Activated T-helper 1 cell treated with anti-CD3 and anti-CD28 coated beads, Interleukin-2, amount 50 U/mL, for 16 hours (primary cell): ENCODE data around the gene VPS26C.
"Not testable (repeated sequence)": the region's sequence is repeated elsewhere in the genome, so short reads cannot be mapped to it uniquely, and the experiment has no call there.

Source experiments
- DNase-seq, 2 donors: peaks; one replicate each; pipeline ENCODE4 v3.0.0-alpha.2; 2020; ENCODE audit warnings: low read depth in 1 of 2, low spot score in 1 of 2

Gene VPS26C

DNA sequence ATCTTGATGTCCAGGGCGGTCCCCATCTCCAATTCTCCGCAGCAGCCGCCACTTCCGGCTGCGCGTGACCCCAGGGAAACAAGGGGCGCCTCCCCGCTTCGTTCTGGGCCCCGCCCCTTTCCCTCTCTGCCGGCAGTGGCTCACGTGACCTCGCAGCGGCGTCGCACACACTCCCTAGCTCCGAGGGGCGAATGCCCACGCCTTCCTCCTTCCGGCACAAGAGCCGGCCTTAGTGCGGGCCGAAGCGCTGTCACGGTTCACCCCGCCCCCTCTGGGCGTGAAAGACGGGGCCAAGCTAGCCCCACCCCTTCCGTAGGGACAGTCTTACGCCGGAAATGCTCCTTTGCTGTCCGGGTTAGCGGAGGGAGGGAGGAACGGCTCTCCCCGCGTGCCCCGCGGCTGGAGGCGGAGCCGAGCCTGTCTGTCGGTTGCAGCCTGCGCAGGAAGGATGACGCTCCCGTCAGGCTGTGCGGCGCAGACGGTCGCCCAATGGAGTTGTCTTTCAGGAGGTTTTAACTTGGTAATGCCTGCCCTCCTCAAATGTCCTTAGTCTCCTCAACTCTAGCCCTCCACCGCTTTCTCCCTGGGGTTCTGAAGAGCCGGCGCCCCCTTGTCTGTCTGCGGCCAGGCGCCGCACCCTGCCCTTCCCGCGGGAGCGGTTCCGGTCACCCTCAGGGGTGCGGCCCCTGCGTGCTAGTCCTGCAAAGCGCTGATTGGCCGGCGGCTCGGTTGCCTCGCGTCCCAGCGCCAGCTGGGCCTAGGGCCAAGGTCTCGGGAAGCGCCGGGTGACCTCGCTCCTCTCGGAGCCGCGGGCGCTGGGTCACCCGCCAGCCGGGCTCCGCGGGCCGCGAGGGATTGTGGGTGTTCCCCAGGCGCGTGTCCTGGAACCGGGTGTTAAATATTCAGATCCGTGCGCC is at the start of gene VPS26C:
VPS26C (minus strand) TSS at position 66 of the 917 bp plus-strand sequence; CDS start at position 26, 40 bp downstream.
- peak; percentile 91 to 96 for DNase-seq

DNA sequence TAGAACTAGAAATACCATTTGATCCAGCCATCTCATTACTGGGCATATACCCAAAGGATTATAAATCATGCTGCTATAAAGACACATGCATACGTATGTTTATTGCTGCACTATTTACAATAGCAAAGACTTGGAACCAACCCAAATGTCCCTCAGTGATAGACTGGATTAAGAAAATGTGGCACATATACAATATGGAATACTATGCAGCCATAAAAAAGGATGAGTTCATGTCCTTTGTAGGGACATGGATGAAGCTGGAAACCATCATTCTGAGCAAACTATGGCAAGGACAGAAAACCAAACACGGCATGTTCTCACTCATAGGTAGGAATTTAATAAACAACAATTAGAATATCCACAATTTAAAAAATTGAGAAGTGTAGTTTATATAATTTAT is 48.9 kb upstream of the VPS26C start:
- not testable (repeated sequence) for DNase-seq

DNA sequence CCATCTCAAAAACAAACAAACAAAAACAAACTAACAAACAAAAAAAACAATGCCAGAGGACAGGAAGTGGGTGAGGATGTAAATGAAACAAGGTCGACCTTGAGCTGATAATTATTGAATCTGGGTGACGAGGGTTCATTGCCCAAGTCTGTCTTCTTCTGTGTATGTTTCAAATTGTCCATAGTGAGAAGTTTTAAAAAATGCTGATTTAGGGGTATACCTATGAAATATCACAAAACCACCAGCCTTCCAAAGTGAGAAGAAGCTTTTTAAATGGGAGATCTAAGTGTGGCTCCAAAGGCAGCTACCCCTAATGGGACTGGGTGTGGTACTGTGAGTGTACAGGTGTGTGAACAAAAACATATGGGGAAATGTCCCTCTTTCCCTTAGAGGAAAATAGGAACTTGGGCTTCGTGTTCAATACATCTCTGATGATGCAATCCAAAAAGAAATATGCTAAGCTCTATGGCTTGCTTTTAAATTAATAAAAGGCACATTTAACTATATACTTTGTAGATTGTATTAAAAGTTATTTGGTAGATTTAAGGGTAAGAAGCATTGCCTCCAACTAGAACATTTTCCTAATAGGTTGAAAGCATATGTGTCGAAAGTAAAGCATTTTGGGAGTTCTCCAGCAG is 33.1 kb upstream of the VPS26C start:
- DNase-seq, result no peak

DNA sequence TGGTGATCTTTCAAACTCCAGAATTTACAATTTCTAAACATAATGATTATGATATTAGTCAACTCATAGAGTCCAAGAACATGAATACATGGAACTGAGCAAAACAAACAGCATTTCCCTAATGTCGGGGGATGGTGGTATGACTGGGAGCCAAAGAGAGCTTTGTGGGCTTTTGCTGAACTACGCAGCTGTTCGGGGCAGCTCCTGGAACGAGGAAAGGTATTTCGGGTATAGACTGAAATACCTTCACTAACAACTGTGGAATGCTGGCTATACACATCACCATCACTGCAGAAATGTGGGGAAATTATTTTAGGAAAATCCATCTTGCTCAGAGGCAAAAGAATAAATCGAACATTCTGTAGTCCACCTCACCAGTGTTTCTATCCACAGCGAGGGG is 30.2 kb upstream of the VPS26C start:
- DNase-seq, result no peak

DNA sequence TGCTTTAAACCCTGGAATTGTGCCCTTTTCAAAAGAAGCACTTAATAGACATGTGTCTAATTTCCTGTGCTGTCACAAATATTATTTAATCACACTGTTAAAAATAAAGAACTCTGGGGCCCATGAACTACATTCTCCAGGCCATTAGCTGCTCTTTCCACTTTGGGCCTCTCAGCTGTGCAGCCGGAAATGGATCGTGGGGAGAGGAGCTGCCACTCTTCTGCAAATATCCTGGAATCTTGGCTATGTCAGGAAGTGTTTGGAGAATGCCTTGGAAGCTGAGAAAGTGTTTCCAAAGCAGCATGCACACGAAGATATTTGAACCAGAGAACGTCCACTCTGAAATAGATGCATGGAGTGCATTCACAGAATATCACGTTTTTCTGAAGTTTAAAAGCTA is 27.5 kb upstream of the VPS26C start:
- no peak for DNase-seq

DNA sequence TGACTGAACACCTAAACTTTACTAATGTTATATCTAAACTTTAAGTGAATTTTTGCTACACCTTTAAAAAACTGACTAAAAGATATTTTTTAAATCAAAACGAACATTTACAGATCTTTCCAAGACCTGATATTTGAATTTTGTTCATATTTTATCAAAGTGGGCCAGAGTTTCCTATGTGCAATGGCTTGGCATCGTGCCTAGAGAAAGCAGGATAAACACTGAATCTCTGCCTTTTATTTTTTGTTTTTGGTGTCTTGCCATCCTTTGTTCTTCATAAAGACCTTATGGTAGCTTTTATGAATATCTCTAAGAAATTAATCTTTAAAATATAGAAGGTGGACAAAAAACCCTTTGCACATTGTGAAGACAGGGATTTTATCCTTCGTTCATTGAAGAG is 25.8 kb upstream of the VPS26C start:
- DNase-seq, result no peak

DNA sequence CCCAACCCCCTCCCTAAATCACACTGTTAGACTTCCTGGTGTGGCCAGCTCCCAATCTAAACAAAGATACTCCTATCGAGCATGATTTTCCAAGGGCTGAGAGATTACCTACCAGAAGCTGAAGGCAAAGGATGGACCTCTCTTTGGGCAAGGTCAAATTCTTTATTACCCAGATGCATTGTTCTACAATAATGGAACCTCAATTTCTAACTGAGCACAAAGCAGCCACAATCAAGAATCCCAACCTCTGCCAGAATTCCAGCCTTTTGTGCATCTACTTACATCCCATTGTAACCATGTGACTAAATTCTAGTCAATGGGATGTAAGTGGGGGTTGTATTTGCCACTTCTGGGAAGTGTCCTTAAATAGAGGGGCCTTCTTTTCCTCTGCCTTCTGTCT is 24.9 kb upstream of the VPS26C start:
- DNase-seq, result no peak

DNA sequence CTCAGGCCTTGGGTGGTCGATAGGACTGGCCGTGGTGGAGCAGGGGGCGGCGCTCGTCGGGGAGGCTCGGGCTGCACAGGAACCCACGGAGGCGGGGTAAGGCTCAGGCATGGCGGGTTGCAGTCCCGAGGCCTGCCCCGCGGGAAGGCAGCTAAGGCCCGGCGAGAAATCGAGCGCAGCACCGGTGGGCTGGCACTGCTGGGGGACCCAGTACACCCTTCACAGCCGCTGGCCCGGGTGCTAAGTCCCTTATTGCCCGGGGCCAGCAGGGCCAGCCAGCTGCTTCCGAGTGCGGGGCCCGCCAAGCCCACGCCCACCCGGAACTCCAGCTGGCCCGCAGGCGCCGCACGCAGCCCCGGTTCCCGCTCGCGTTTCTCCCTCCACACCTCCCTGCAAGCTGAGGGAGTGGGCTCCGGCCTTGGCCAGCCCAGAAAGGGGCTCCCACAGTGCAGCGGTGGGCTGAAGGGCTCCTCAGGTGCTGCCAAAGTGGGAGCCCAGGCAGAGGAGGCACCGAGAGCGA is 16.1 kb upstream of the VPS26C start:
- not testable (repeated sequence) for DNase-seq

DNA sequence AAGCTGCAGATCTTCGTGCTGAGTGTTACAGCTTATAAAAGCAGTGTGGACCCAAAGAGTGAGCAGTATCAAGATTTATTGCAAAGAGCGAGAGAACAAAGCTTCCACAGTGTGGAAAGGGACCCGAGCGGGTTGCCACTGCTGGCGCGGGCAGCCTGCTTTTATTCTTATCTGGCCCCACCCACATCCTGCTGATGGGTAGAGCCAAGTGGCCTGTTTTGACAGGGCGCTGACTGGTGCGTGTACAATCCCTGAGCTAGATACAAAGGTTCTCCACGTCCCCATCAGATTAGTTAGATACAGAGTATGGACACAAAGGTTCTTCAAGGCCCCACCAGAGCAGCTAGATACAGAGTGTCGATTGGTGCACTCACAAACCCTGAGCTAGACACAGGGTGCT is 15.5 kb upstream of the VPS26C start:
- not testable (repeated sequence) for DNase-seq

DNA sequence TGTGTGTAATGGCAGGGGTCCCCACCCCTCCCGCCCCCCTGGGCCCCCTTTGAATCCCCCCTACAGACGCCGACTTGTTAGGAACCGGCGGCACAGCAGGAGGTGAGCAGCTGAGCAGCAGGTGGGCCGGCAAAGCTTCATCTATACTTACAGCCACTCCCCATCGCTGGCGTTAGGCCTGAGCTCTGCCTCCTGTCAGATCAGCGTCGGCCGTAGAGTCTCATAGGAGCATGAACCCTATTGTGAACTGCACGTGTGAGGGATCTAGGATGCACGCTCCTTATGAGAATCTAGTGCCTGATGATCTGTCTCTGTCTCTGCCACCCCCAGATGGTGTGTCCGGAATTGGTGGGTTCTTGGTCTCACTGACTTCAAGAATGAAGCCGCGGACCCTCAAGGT is 14.9 kb upstream of the VPS26C start:
- no peak for DNase-seq

DNA sequence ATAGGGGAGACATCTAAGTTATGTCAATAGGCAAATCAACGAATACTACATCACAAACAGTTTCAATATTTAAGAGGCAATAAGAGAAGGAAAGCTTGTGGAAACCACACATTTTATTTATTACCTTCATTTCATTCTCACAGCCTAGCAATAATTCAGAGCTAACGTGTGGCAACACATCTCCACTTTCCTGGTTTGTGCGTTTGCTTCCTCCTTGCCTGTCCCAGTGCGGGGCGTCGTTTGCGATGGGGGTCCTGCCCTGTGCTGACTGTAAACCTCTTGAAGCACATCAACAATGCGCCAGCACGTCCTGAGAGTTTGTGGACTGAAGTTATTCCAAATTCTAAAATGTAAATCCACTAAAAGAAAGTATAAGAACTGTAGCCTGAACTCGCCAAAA is 14.4 kb upstream of the VPS26C start:
- no peak for DNase-seq

DNA sequence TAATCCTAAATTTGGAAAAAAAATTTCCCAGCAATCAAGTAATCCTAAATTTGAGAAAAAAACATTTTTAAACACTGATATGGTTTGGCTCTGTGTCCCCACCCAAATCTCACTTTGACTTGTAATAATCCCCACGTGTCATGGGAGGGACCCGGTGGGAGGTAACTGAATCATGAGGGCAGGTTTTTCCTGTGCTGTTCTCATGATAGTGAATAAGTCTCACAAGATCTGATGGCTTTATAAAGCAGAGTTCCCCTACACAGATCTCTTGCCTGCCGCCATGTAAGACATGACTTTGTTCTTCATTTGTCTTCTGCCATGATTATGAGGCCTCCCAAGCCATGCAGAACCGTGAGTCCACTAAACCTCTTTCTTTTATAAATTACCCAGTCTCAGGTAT is 12.1 kb upstream of the VPS26C start:
- not testable (repeated sequence) for DNase-seq

DNA sequence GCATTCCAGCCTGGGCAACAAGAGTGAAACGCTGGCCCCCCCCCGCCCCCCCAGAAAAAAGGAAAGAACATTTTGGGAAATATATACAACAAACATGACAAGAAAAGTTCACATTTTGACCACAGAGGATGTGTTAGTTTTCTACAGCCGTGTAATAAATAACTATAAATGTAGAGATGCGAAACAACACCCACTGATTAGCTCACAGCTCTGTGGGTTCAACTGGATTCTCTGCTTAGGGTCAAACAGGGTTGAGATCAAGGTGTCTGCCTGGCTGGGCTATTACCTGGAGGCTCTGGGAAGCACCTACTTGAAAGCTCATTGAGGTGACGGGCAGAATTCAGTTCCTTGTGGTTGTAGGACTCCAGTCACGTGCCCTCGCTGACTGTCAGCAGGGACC is 11.1 kb upstream of the VPS26C start:
- DNase-seq, result no peak

DNA sequence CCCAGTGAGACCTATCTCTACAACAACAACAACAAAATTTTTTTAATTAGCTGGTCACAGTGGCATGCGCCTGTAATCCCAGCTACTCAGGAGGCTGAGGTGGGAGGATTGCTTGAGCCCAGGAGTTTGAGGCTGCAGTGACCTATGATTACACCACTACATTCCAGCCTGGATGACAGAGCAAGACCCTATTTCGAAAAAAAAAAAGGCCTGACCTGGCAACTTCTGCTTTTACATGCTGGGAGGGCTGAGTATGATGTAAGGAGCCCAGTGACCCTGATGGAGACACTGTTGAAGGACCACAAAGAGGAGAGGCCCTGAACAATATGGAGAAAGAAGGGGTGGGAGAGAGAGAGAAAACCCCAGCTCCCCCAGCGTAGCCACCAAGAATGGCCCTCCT is 9.2 kb upstream of the VPS26C start:
- DNase-seq, result no peak

DNA sequence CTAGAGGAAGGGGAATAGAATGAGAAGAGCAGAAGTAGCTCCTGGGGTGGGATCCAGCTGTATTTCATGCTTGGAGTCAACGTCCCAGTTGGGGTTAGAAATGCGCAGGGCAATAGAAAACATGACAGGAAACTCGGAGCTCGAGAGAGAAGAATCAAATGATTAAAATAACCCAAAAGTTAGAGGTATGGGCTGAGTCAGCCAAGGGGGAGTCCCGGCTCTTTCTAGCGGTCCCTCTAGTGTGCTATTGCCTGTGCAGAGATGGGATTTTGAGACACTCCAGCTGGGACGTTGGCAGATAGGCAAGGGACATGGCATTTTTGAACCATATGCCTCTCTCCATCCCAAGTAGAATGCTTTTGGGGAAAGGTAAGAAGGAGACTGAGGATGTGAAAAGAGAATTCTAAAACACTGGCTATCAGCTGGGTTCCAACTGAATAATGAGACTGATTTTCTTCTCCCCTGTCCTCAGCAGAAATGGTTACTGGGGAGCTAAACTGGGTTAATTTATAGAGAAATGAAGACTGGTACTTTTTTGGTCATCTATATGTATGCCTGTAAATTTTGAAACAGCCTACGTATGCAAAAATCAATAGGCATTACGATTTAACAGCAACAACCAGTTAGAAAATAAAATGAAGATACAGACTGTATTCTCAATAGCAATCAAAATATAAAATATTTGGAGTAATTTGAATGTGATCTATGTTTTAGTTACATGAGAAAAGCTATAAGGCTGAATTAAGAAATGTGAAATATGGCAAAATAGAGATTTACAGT is 7.0 kb upstream of the VPS26C start:
- DNase-seq, result no peak

DNA sequence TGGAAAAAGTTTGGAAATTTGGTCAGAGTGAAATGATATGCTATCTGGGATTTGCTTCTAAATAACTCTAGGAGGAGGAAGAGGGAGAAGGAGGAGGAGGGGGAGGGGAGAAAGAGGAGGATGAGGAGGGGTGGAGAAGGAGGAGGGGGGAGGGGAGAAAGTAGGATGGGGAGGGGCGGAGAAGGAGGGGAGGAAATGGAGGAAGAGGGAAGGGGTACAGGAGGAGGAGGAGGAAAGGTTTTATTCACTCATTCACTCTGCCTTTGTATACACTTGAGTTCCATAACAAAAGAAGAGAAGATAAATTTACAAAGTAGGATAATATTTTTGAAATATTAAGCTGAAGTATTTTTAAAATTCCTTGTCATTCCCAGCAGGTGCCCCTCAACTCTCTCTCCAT is 6.3 kb upstream of the VPS26C start:
- DNase-seq, result no peak

DNA sequence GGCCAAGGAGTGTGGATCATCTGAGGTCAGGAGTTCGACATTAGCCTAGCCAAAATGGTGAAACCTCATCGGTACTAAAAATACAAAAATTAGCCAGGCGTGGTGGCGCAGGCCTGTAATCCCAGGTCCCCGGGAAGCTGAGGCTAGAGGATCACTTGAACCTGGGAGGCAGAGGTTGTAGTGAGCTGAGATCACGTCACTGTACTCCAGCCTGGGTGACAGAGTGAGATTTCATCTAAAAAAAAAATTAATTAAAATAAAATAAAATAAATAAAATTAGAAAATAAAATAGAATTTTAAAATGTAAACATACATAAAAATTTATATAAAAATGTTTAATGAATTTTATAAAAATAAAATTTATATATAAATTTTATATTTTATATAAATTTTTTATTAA is 5.8 kb upstream of the VPS26C start:
- DNase-seq, result no peak

DNA sequence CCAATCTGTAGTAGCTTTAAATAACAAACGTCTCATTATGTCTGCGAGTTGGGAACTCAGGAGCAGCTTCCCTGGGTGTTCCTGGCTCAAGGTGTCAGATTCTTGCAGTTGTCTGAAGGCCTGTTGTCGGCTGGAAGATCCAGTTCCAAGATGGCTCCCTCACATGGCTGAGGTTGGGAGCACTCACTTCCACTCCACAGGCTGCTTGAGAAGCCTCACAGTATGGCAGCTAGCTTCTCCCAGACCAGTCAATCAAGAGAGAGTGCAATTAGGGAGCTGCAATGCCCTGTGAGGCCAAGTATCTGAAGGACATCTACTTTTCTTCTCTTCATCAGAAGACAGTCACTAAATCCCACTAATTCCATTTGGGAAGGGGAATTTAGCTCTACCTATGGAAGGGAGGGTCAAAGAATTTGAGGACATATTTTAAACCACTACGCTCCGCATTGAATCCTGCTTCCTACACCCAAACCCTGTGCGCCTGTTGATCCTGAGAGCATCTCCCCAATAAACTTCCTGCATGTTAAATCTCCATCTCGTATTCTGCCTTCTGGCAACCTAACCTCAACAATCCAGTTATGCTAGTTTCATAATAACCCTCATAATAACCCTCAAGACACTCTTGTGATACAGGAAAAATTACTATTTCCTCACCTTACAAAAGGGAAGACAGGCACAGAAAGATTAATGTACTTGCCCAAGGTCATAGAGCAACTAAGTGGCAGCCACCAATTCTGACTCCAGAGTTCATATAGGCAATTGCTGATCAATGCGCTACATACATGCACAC is 3.6 kb upstream of the VPS26C start:
- no peak for DNase-seq

DNA sequence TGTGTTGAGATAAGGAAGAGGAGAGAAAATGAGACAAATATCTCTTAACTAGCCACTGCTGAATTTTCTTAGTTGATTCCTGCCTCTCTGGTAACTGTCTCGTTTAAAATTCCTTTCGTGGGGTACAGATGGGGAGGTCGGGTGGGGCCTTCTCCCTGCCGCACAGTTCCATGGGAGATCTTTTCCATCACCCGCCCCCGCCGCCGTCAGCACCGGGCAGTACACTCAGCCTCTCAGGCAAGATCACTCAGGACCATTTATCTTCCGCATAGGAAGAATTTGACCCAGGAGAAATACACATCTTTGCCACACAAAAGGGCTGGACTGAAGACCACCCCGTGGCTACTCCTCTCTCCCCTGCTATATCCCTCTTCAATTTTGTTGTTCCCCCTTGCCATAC is 2.3 kb upstream of the VPS26C start:
- DNase-seq, result no peak

DNA sequence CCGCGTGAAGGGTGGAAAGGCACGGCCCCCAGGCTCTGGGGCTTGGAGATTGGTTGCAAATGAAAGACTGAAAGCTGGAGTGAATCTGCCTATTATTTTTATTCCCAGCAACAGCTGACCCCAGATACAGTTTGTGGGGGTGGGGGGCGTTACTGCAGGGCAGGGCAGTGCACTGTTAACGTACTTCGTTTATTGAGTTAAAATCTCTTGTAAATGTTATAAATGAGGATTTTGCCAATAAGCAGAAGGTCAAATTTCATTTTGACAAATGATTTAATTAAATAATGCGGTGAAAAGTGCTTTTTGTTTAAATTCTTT is 1.0 kb upstream of the VPS26C start:
- DNase-seq, result no peak
